IMR-90 (cell line): ENCODE data around the gene DNASE2. TPM values are rescaled to one million over a fixed set of nuclear protein-coding genes. Genes with fewer than 3 reads are reported as not detected.

Experiments used
- ATAC-seq: fragments of 200-7000 bp; cut with Tn5 transposase; 2 replicates; pipeline ENCODE4 v1.9.1; 2020; ENCODE audit warnings: low read depth, mild to moderate bottlenecking, moderate library complexity
- BruUV-seq: library from RNA; stranded (reverse); fragments of 400-500 nt; replicated peaks from 2 replicates; lab custom pipeline; 2021; lab: Mats Ljungman, UMichigan
- CTCF ChIA-PET: fragments of 300-600 bp; formaldehyde crosslinking; extraction: SDS; loops from one replicate; lab custom pipeline; 2021; ENCODE audit warnings: antibody characterized with exemption; lab: Yijun Ruan, JAX
- POLR2A ChIA-PET: fragments of 300-600 bp; sonication (Branson Sonifier 250); formaldehyde crosslinking; loops from one replicate; lab custom pipeline; 2022; ENCODE audit warnings: antibody characterized with exemption; ENCODE audit not compliant: unreplicated experiment; lab: Charles Lee
- DNase-seq: peaks from one replicate; pipeline ENCODE4 v3.0.0; 2013
- H2AFZ ChIP-seq: replicated peaks from 2 replicates; pipeline ENCODE3; 2013; ENCODE audit warnings: low read length, mild to moderate bottlenecking; ENCODE audit not compliant: poor library complexity
- H2AK5ac ChIP-seq: 2 replicates; pipeline ENCODE4 v1.6.1; 2013; ENCODE audit warnings: low read depth, low read length, inconsistent platforms
- H2AK9ac ChIP-seq: replicated peaks from 2 replicates; pipeline ENCODE3; 2013; ENCODE audit warnings: mild to moderate bottlenecking, low read depth, low read length, moderate library complexity; ENCODE audit not compliant: poor library complexity
- H2BK120ac ChIP-seq: 2 replicates; pipeline ENCODE4 v1.6.1; 2013; ENCODE audit warnings: low read depth, low read length, inconsistent platforms
- H2BK15ac ChIP-seq: 3 replicates; pipeline ENCODE4 v1.6.1; 2013; ENCODE audit warnings: low read depth, low read length, inconsistent platforms
- H2BK20ac ChIP-seq: 2 replicates; pipeline ENCODE4 v1.6.1; 2013; ENCODE audit warnings: low read depth, mild to moderate bottlenecking, inconsistent platforms, low read length, moderate library complexity
- H2BK5ac ChIP-seq: 2 replicates; pipeline ENCODE4 v1.6.1; 2013; ENCODE audit warnings: mild to moderate bottlenecking, low read depth, low read length, inconsistent platforms; ENCODE audit not compliant: poor library complexity, severe bottlenecking
- H3K14ac ChIP-seq: replicated peaks from 2 replicates; pipeline ENCODE4 v1.6.1; 2013; ENCODE audit warnings: low read depth, low read length, inconsistent platforms
- H3K18ac ChIP-seq: 2 replicates; pipeline ENCODE4 v1.6.1; 2013; ENCODE audit warnings: low read depth, low read length, control low read depth
- H3K23ac ChIP-seq: 2 replicates; pipeline ENCODE4 v1.6.1; 2013; ENCODE audit warnings: low read depth, low read length, inconsistent platforms
- H3K27ac ChIP-seq: 2 replicates; pipeline ENCODE4 v1.5.1; 2013; ENCODE audit warnings: mild to moderate bottlenecking, control low read depth, low read length; ENCODE audit not compliant: insufficient read depth
- H3K27me3 ChIP-seq: 2 replicates; pipeline ENCODE4 v1.6.1; 2013; ENCODE audit warnings: low read length; ENCODE audit not compliant: control insufficient read depth, insufficient read depth
- H3K36me3 ChIP-seq: 2 replicates; pipeline ENCODE4 v1.6.1; 2013; ENCODE audit warnings: low read length, mixed read lengths; ENCODE audit not compliant: control insufficient read depth, insufficient read depth
- H3K4ac ChIP-seq: 2 replicates; pipeline ENCODE4 v1.6.1; 2013; ENCODE audit warnings: low read depth, low read length, inconsistent platforms
- H3K4me1 ChIP-seq: 2 replicates; pipeline ENCODE4 v1.6.1; 2013; ENCODE audit warnings: low read length, mixed read lengths; ENCODE audit not compliant: control insufficient read depth, insufficient read depth
- H3K4me2 ChIP-seq: 2 replicates; pipeline ENCODE4 v1.6.1; 2013; ENCODE audit warnings: low read depth, mild to moderate bottlenecking, control low read depth, low read length, moderate library complexity
- H3K4me3 ChIP-seq: 2 replicates; pipeline ENCODE4 v1.5.1; 2013; ENCODE audit warnings: low read depth, mild to moderate bottlenecking, control low read depth, low read length, moderate library complexity; ENCODE audit not compliant: insufficient read depth
- H3K56ac ChIP-seq: 2 replicates; pipeline ENCODE4 v1.6.1; 2013; ENCODE audit warnings: low read length, inconsistent platforms; ENCODE audit not compliant: insufficient read depth; ENCODE audit errors: extremely low read depth
- H3K79me1 ChIP-seq, 2 experiments: 2 replicates each; pipeline ENCODE4 v1.6.1; 2013; ENCODE audit warnings: low read length in 2 of 2, inconsistent platforms in 1 of 2, low read depth in 1 of 2
- H3K9ac ChIP-seq: 2 replicates; pipeline ENCODE4 v1.6.1; 2013; ENCODE audit warnings: low read depth, low read length, control low read depth
- H3K9me1 ChIP-seq: 2 replicates; pipeline ENCODE4 v1.6.1; 2013; ENCODE audit warnings: low read length, inconsistent platforms; ENCODE audit not compliant: insufficient read depth
- H3K9me3 ChIP-seq: 2 replicates; pipeline ENCODE4 v1.6.1; 2013; ENCODE audit warnings: low read length; ENCODE audit not compliant: control insufficient read depth, insufficient read depth
- H4K20me1 ChIP-seq: 2 replicates; pipeline ENCODE4 v1.6.1; 2013; ENCODE audit warnings: low read length, inconsistent platforms; ENCODE audit not compliant: insufficient read depth
- H4K5ac ChIP-seq: 2 replicates; pipeline ENCODE4 v1.6.1; 2013; ENCODE audit warnings: mild to moderate bottlenecking, low read depth, low read length, control low read depth
- H4K8ac ChIP-seq, 2 experiments: 2 replicates each; pipeline ENCODE4 v1.6.1; 2013; ENCODE audit warnings: low read depth in 2 of 2, low read length in 2 of 2, control low read depth in 1 of 2, inconsistent platforms in 1 of 2
- H4K91ac ChIP-seq: 2 replicates; pipeline ENCODE4 v1.6.1; 2013; ENCODE audit warnings: low read depth, low read length, inconsistent platforms; ENCODE audit not compliant: insufficient read depth
- CEBPB ChIP-seq: IDR thresholded peaks from 2 replicates; pipeline ENCODE4 v1.6.1; 2012; ENCODE audit warnings: low read depth, low read length, improper control_type of control experiment
- CHD1 ChIP-seq: IDR thresholded peaks from 2 replicates; pipeline ENCODE4 v1.6.1; 2012; ENCODE audit warnings: low read depth, low read length, improper control_type of control experiment
- ELK1 ChIP-seq: fragments of 150-350 bp; IDR thresholded peaks from 2 replicates; pipeline ENCODE4 v1.6.1; 2016; ENCODE audit warnings: low read depth, mild to moderate bottlenecking, low read length, moderate library complexity, borderline replicate concordance
- MAFK ChIP-seq: IDR thresholded peaks from 2 replicates; pipeline ENCODE4 v1.6.1; 2012; ENCODE audit warnings: low read depth, low read length, improper control_type of control experiment
- MXI1 ChIP-seq: IDR thresholded peaks from 2 replicates; pipeline ENCODE4 v1.6.1; 2012; ENCODE audit warnings: low read depth, mild to moderate bottlenecking, low read length, moderate library complexity, borderline replicate concordance
- NFE2L2 ChIP-seq: fragments of 150-350 bp; IDR thresholded peaks from 2 replicates; pipeline ENCODE4 v1.6.1; 2016; ENCODE audit warnings: low read depth, mild to moderate bottlenecking, low read length
- POLR2A ChIP-seq: IDR thresholded peaks from 2 replicates; pipeline ENCODE4 v1.6.1; 2012; ENCODE audit warnings: mild to moderate bottlenecking, low read depth, low read length
- RCOR1 ChIP-seq: IDR thresholded peaks from 2 replicates; pipeline ENCODE4 v1.6.1; 2012; ENCODE audit warnings: mild to moderate bottlenecking, low read length, improper control_type of control experiment; ENCODE audit not compliant: insufficient replicate concordance
- WGBS, 2 experiments: methylation state at CpG; one replicate each; pipeline versions ENCODE4 v1.1.5 to v1.1.7; 2013; ENCODE audit warnings: missing lambda C conversion rate in 2 of 2; ENCODE audit not compliant: insufficient read length in 1 of 2; ENCODE audit errors: extremely low coverage in 2 of 2; 5-methylcytosine and 5-hydroxymethylcytosine counted together
- dilution Hi-C: fragments of 300-500 bp; cut with HindIII; formaldehyde crosslinking; loops from one replicate; pipeline ENCODE4 v1.14.3; 2018; ENCODE audit warnings: low sequenced_read_pairs; ENCODE audit not compliant: unreplicated experiment
- in situ Hi-C: fragments of 300-500 bp; cut with MboI; formaldehyde crosslinking; loops from 3 replicates; pipeline ENCODE4 v1.14.3; 2019; ENCODE audit warnings: low sequenced_read_pairs, inconsistent platforms, mixed read lengths
- intact Hi-C: fragments of 100-400 bp; cut with micrococcal nuclease; formaldehyde crosslinking; loops from 2 replicates; pipeline ENCODE4 v1.10.0; 2022
- polyA plus RNA-seq, 3 experiments: library from polyadenylated mRNA; depleted of rRNA; stranded (reverse); fragments of >200 nt; gene quantifications; 2 replicates each; pipeline ENCODE4 v1.2.3, GENCODE V29; 2012; ENCODE audit warnings: low replicate concordance in 1 of 3
- total RNA-seq: library from RNA; depleted of rRNA; stranded (reverse); fragments of >200 nt; gene quantifications from 2 replicates; pipeline ENCODE4 v1.2.3, GENCODE V29; 2012

Gene DNASE2
- total and polyA plus RNA-seq, 2 of the 4 experiments (the other 2 are of a cell fraction), result 9.5 to 31.1 TPM

- no peak overlapping the region for H2BK15ac ChIP-seq
- no peaks in the 10 kb centered on the region; the same call in 1 of the 2 replicates for H3K9me3 ChIP-seq
- H3K79me1 ChIP-seq, result no peaks in the 10 kb centered on the region
- no peak overlapping the region for H3K9ac ChIP-seq
- no peak overlapping the region for H2AFZ ChIP-seq
- peaks cover 4% of the 10 kb centered on the region; the same call in 1 of the 2 replicates for H3K4me1 ChIP-seq
- dilution Hi-C loops (no loop called here), intact Hi-C loops (no loop called here), in situ Hi-C loops (loop anchor here (5.0 kb wide), 1 partner anchor 64 kb away; no protein-coding TSS in a partner anchor)
- no peak overlapping the region for H3K4me2 ChIP-seq
- DNase-seq, result no peak
- H3K14ac ChIP-seq, result no peak overlapping the region
- no peak overlapping the region for H4K91ac ChIP-seq
- H4K20me1 ChIP-seq, result peaks cover 19% of the 10 kb centered on the region
- H4K5ac ChIP-seq, result no peak overlapping the region
- H2BK120ac ChIP-seq, result no peak overlapping the region
- H3K27ac ChIP-seq, result no peak overlapping the region
- H3K27me3 ChIP-seq, result peaks cover 70% of the 10 kb centered on the region
- no peak overlapping the region for H2BK5ac ChIP-seq
- ATAC-seq, result no peak
- no peak overlapping the region for H2AK9ac ChIP-seq
- no peak overlapping the region for H3K56ac ChIP-seq
- ChIA-PET POLR2A (no interaction called here), CTCF (interaction anchor here (1.2 to 1.3 kb wide), 2 partner anchors 10 to 12 kb away, joined by 5 to 6 read pairs; no protein-coding TSS in a partner anchor)
- WGBS, 2 experiments, result no CpG with 5 or more reads among the region's 6 CpGs
- no peak overlapping the region for H3K23ac ChIP-seq
- no peak overlapping the region for H3K4me3 ChIP-seq
- H3K9me1 ChIP-seq, result peaks cover 8% of the 10 kb centered on the region; the same call in 1 of the 2 replicates
- no peak overlapping the region for H2BK20ac ChIP-seq
- H3K36me3 ChIP-seq, result no peaks in the 10 kb centered on the region
- no peak overlapping the region for H4K8ac ChIP-seq
- no peak overlapping the region for H2AK5ac ChIP-seq
- TF ChIP-seq MAFK (no peak), NFE2L2 (no peak), MXI1 (no peak), CEBPB (no peak), CHD1 (no peak), ELK1 (no peak), POLR2A (no peak), RCOR1 (no peak)
- no peak overlapping the region for H3K4ac ChIP-seq
- no TSS peak for BruUV-seq
- H3K18ac ChIP-seq, result no peak overlapping the region
These were observed 44.8 kb downstream of the DNASE2 start for GRCh38 chr19:12836529-12836863.
